Measurements from ENCODE around the gene RUVBL2. TPM values are rescaled to one million over a fixed set of nuclear protein-coding genes. Genes with fewer than 3 reads are reported as not detected.
A peak's percentile ranks its signal among the peaks of the same experiment; 100 is the strongest.
"Not testable (repeated sequence)": the region's sequence is repeated elsewhere in the genome, so short reads cannot be mapped to it uniquely, and the experiment has no call there.

Gene RUVBL2
- total and polyA plus RNA-seq, 8 donors = 0.58 to 96.0 (median 61.2) TPM

DNA sequence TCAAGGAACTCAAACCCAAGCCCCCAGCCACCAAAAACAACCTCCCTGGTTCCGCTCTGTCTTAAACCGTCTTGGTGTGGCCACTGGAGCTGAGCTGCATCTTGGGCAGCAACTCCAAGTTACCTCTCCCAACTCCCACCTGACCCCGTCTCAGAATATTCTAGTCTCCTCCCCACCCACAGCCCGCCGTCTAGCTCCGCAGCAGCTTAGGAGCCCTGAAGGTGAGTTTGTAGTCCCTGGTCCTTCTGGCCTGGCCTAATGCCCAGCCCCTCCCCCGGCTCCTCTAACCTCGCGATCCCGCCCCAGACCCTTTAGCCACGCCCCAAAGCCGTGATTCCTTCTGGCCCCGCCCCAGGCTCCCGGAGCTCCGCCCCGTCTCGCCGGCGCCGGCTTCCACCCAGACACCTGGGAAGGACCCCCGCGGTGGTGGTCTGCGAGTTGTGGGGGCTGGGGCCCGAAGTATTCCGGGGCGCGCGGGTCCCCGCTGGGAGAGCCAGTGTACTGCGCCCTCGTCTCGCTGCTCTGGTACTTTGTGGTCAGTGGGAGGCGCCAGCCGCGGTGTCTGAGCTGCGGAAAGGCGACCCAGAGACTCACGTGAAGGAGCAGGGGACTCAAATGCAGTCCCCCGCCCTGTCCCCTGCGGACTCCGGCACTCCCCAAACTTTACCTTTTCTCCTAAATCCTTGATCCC, 25.7 kb downstream of the RUVBL2 start:
- peaks cover 0 to 46% (median 15%) of the 10 kb centered on the region in 3 donors for H3K27me3 ChIP-seq
- H3K9me3 ChIP-seq = no peaks in the 10 kb centered on the region
- no peak for TF ChIP-seq POLR2AphosphoS5 (IDR thresholded peaks at IDR 0.05)
- no peak for TF ChIP-seq POLR2A (IDR thresholded peaks at IDR 0.05)
- no peak for TF ChIP-seq EP300 (IDR thresholded peaks at IDR 0.05)
- TF ChIP-seq, protein P1, sequence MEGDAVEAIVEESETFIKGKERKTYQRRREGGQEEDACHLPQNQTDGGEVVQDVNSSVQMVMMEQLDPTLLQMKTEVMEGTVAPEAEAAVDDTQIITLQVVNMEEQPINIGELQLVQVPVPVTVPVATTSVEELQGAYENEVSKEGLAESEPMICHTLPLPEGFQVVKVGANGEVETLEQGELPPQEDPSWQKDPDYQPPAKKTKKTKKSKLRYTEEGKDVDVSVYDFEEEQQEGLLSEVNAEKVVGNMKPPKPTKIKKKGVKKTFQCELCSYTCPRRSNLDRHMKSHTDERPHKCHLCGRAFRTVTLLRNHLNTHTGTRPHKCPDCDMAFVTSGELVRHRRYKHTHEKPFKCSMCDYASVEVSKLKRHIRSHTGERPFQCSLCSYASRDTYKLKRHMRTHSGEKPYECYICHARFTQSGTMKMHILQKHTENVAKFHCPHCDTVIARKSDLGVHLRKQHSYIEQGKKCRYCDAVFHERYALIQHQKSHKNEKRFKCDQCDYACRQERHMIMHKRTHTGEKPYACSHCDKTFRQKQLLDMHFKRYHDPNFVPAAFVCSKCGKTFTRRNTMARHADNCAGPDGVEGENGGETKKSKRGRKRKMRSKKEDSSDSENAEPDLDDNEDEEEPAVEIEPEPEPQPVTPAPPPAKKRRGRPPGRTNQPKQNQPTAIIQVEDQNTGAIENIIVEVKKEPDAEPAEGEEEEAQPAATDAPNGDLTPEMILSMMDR (IDR thresholded peaks at IDR 0.05) = no peak
- H3K36me3 ChIP-seq = peaks cover 0 to 22% (median 21%) of the 10 kb centered on the region in 4 donors
- intact Hi-C loops (cut with DNase I; ENCODE audit: low total_unique reads) = no loop called here
- H3K4me3 ChIP-seq = peak overlapping the region; percentile 49 to 62 (median 50)
- 8 to 23% (median 11%) methylated on average over 14 to 41 of the region's 41 CpGs for WGBS, 5 donors
- peaks cover 22 to 27% (median 25%) of the 10 kb centered on the region in 4 donors for H3K4me1 ChIP-seq
- peak; percentile 71 to 83 for DNase-seq
- H3K27ac ChIP-seq = no peak overlapping the region

- intact Hi-C loops (cut with DNase I; ENCODE audit: low total_unique reads) = no loop called here
- DNase-seq = peak in 1 of 2 donors; percentile 31
- Histone ChIP-seq H3K27ac (no peak overlapping the region), H3K4me1 (peaks cover 22 to 27% (median 25%) of the 10 kb centered on the region in 4 donors), H3K27me3 (peaks cover 0 to 46% (median 15%) of the 10 kb centered on the region in 3 donors), H3K4me3 (no peak overlapping the region), H3K36me3 (peaks cover 0 to 13% (median 12%) of the 10 kb centered on the region in 4 donors), H3K9me3 (no peaks in the 10 kb centered on the region)
- 47 to 64% (median 50%) methylated on average over 11 of the region's 11 CpGs for WGBS, 5 donors
- TF ChIP-seq EP300 (IDR thresholded peaks at IDR 0.05) (no peak), POLR2AphosphoS5 (IDR thresholded peaks at IDR 0.05) (no peak), POLR2A (IDR thresholded peaks at IDR 0.05) (no peak)
- TF ChIP-seq, protein P1 (IDR thresholded peaks at IDR 0.05) = no peak
These were observed 26.7 kb downstream of the RUVBL2 start for GRCh38 chr19:49020342-49020741.

- no peak for DNase-seq
- intact Hi-C loops (cut with DNase I; ENCODE audit: low total_unique reads) = no loop called here
- Histone ChIP-seq H3K36me3 (peaks cover 0 to 4% (median 3%) of the 10 kb centered on the region in 4 donors), H3K27ac (no peak overlapping the region), H3K27me3 (peaks cover 0 to 46% (median 15%) of the 10 kb centered on the region in 3 donors), H3K4me1 (peaks cover 22 to 27% (median 25%) of the 10 kb centered on the region in 4 donors), H3K9me3 (no peaks in the 10 kb centered on the region), H3K4me3 (no peak overlapping the region)
- TF ChIP-seq POLR2AphosphoS5 (IDR thresholded peaks at IDR 0.05) = no peak
- no peak for TF ChIP-seq EP300 (IDR thresholded peaks at IDR 0.05)
- no peak for TF ChIP-seq POLR2A (IDR thresholded peaks at IDR 0.05)
- TF ChIP-seq, protein P1 (IDR thresholded peaks at IDR 0.05) = no peak
- whole genome bisulfite sequencing, 5 donors = 32 to 36% (median 35%) methylated on average over 16 of the region's 16 CpGs
These were observed 27.5 kb downstream of the RUVBL2 start for GRCh38 chr19:49020931-49021895.

- H3K4me1 ChIP-seq = peaks cover 22 to 27% (median 25%) of the 10 kb centered on the region in 4 donors
- H3K36me3 ChIP-seq = no peaks in the 10 kb centered on the region
- TF ChIP-seq EP300 (IDR thresholded peaks at IDR 0.05) = no peak
- TF ChIP-seq POLR2AphosphoS5 (IDR thresholded peaks at IDR 0.05) = no peak
- TF ChIP-seq, protein P1 (IDR thresholded peaks at IDR 0.05) = no peak
- TF ChIP-seq POLR2A (IDR thresholded peaks at IDR 0.05) = no peak
- intact Hi-C loops (cut with DNase I; ENCODE audit: low total_unique reads) = no loop called here
- no peak overlapping the region for H3K27ac ChIP-seq
- DNase-seq = no peak
- H3K4me3 ChIP-seq = no peak overlapping the region
- H3K9me3 ChIP-seq = no peaks in the 10 kb centered on the region
- 87 to 93% (median 92%) methylated on average over 9 of the region's 9 CpGs for WGBS, 5 donors
- peaks cover 0 to 46% (median 15%) of the 10 kb centered on the region in 3 donors for H3K27me3 ChIP-seq
These were observed 28.4 kb downstream of the RUVBL2 start for GRCh38 chr19:49022116-49022515.

GRCh38 chr19:49024233-49024632, 30.5 kb downstream of the RUVBL2 start, which contains the start of gene CGB3:
Gene CGB3 (minus strand): TSS chr19:49024333. CDS start chr19:49023971, 362 bp downstream.
- H3K27me3 ChIP-seq = peaks cover 0 to 28% (median 10%) of the 10 kb centered on the region in 3 donors
- H3K4me3 ChIP-seq; H3K9me3 ChIP-seq; H3K27ac ChIP-seq; DNase-seq; H3K36me3 ChIP-seq; intact Hi-C loops (cut with DNase I; ENCODE audit: low total_unique reads); H3K4me1 ChIP-seq: not testable (repeated sequence)
- WGBS, 5 donors = 42 to 74% (median 60%) methylated on average over 5 to 13 of the region's 15 CpGs; no CpG with 5 or more reads in 1 of the 5 donors

GRCh38 chr19:49025088-49025487, 31.4 kb downstream of the RUVBL2 start:
- WGBS, 5 donors = 81 to 95% (median 82%) methylated on average over 3 to 4 of the region's 6 CpGs
- H3K36me3 ChIP-seq; H3K4me3 ChIP-seq; H3K9me3 ChIP-seq; DNase-seq; H3K27ac ChIP-seq; H3K4me1 ChIP-seq; intact Hi-C loops (cut with DNase I; ENCODE audit: low total_unique reads): not testable (repeated sequence)
- H3K27me3 ChIP-seq = peaks cover 0 to 19% (median 4%) of the 10 kb centered on the region in 3 donors
